Measurements from ENCODE around the gene APOBEC3F.

GRCh38 chr22:39095971-39096370 lies 55.3 kb downstream of the APOBEC3F start:
- TF ChIP-seq POLR2AphosphoS5 (IDR thresholded peaks at IDR 0.05; ENCODE audit: borderline replicate concordance, low read depth, low read length) (no peak), EZH2 (IDR thresholded peaks at IDR 0.05) (no peak)
